Inferior parietal cortex (tissue), 1 donor: Measurements from ENCODE around the gene CD52.
A peak's percentile ranks its signal among the peaks of the same experiment; 100 is the strongest.
"Not testable (repeated sequence)": the region's sequence is repeated elsewhere in the genome, so short reads cannot be mapped to it uniquely, and the experiment has no call there.

ENCODE experiments used
- DNase-seq: peaks from one replicate; pipeline ENCODE4 v3.0.0-alpha.2; 2016; ENCODE audit errors: extremely low spot score

Gene CD52

DNA sequence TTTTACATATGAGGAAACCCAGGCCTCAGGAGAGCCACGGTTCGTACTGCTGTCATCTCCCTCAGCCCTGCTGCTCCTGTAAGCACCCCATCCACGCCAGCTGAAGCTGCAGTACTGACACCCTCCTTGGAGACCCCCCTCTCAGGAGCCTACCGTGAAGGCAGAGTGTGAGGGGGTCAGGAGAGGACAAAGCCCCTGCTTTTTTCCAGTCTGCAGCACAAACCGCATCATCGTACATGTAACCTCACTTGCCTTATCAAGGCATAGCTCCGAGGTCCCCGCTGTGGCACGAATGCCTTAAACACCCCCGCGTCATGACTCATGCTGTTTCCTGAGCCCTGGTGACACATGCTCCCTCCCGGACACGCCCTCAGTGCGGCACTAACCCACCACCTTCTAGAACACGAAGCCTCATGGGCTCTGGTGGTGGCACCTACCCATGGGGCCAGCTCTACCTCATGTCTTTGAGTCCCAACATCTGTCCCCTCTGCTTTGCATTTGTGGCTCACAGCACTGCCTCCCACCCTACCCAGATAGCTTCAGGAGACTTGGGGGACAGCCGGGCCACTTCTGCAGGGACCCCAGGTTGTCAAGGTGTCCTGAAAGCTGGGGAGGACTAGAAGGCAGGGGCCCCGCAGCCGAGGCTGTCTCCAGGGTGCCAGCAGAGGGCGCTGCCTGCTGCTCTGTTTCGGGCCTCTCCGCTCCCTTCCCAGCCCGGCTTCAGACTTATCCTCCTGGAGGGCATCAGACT lies 33.0 kb upstream of the CD52 start:
- DNase-seq: peak; percentile 66

DNA sequence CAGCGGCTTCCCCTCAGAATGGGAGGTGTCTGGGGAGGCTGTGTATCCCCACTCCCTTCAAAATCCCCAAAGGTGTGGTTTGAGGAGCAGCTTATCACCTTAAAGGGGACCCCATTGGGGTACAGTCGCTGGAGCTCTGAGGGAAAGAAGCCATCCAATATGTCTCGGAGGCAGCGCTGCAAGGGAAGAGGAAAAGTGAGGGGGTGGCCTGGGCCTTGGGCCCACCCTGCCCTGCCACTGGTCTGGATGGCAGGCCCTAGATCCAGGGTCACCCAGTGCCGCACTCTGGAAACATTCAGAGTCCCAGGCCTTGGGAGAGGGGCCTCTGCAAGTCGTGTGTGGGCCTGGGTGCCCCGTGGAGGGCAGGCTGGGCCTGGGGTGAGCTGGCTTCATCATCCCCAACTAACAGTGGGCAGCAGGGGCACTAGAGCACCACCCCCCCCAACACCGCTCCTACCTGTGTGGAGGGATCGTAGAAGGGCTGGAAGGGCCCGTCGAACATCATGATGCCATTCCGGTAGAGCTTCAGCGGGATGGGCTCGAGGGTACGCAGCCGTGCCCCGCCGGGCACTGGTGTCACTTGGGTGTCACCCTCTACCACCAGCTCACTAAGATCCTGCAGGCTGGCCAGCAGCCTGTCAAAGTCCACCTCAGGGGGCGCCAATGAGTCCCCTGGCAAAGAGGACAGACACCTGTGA lies 32.2 kb upstream of the CD52 start:
- DNase-seq: no peak

DNA sequence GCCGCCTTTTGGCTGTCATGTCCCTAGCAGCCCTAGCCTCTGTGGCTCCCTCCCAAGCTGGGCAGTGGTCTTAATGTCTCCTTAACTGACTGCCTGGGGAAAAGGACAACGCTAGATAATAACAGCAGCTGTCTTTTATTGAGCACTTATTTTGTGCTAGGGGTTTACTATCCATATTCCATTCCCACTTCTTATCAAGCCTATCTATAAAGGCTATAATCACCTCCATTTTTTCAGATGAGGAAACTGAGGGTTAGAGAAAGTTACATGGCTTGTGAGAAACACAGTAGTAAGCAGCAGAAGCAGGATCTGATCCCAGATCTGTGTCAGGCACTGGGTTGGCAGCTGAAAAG lies 31.7 kb upstream of the CD52 start:
- no peak for DNase-seq

DNA sequence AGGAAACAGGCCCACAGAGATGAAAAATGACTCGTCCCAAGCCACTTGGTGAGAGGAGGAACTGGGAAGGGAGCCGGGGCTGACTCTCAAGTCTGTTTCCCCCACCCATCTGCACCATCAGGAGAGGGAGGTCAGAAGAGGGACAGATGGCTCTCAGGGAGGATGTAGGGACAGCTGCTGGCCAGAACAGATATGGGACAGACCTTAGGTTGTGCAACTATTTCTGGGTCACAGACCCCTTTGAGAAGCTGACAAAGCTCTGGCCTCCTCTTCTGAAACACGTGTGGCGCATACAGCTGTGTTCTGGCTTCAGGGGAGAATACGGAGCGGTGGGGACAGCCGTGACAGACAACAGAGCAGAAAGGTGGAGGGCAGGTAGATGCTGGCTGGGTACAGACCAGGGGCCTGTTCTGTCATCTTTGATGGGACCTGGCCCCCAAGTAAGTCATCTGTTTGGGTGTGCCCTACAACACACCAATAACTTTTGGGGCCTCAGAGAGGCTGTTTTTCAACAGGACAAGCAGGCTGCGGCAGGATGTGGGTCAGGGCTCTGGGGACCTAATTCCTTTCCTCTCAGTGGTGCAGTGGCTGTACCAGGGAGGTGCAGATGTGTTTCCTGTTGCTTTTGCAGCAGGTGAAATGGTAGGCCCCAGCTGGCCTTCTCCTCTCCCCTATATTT lies 30.6 kb upstream of the CD52 start:
- DNase-seq: no peak

DNA sequence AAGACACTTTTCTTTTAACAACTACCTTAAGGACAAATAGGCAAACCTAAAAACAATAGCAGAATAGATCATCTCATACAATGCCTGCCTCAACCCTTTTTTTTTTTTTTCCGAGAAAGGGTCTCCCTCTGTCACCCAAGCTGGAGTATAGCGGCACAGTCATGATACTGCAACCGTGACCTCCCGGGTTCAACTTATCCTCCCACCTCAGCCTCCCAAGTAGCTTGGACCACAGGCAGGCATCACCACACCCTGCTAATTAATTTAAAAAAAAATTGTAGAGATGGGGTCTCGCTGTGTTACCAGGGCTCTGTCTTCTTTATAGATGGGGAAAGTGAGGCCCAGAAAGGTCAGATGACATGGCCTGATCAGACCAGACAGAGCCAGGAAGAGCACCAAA lies 29.9 kb upstream of the CD52 start:
- no peak for DNase-seq

DNA sequence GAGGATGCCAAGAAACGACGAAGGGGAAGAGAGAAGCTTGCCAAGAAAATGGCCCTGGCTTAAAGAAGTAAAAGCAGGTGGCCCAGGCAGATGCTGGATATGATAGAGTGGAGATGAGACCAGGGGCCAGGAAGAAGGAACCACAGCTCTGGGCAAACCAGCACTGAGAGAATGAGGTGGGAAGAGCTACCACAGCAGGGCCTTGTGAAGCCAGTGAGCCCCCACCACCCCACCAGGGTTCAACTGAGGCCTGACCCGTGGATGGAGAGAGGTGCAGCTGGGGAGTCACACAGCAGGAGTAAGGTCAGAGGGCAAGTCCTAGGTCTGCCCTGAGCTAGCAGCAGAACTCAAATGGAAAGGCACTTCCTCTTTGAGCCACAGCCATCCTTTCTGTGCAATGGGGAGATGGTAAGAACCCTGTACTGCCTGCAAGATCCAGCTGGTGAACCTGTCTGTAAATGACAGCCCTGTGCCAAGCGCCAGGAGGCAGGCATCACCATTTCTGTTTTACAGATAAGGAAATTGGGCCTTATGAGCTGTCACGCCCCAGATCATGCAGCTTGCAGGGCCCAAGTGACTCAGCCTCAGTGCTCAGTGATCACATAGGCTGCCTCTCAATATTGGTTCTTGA lies 29.3 kb upstream of the CD52 start:
- no peak for DNase-seq

DNA sequence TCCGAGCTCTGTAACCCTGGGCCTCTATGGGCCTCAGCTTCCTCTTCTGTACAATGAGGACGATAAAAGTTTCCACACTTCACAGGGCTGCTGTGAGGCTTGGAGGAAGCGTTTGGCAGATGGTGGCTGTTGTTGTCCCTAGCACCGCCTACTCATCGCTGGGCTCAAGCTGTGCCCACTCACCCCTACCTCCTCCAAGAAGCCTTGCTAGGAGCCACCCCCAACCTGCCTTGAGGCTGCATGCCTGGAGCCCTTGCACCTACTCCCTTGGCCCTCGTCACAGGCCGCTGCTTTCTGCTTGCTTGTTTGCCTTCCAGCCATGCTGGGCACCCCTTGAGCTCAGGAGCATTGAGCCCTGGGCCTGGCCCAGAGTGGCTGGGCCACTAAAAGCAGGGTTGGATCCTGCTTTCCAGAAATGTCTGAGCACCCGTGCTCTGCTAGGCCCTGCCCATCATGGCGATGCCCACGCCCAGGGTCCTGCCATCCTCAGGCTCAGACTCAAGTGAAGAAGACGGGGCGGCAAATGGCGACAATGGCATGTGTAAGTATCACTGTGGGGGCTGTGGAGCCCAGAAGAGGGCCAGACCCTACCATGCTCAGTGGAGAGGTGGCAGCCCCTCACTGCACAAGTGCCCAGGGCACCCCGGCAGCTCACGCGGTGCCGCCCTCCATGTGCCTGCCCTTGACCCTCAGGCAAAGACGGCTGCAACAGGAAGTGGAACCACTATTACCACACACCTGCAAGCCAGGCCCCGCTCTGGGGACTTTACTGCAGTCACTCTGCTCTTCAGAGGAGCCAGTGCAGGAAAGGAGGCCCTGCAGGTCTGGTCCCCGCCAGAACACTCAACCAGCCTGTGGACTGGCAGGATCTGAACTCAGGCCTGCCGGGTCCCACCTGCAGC lies 28.3 kb upstream of the CD52 start:
- no peak for DNase-seq

DNA sequence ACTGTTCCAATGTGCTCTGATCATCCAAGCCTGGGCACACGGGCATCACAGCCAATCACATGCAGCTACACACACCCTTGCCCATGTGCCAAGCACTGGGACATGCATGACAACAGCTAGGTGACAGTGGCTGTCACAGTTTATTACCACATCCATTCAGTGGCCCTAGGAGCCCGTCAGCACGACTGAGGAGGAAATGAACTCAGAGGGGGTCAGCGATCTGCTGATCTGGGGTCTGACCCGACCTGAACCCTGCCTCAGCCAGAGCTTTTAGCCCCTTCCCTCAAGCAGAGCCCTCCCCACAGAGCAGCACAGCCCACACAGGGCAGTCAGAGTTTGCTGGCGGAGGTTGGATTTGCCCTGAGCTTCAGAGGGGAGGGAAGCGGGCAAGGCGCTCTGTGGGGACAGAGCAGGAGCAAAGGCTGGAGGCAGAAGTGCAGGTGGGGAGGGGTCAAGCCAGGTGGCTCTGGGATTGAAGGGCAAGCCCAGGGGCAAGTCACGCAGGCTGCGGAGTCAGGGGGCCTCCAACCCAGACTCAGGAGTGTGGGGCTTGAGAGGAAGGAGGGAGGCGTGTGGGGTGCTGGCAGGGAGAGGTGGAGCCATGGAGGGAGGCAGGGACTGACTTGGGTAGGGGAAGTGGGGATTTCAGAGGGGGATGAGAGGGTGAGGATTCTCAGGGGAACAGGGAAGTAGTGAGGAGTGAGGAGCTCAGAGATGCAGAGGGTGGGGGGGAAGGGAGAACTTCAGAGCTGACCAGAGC lies 27.5 kb upstream of the CD52 start:
- DNase-seq: no peak

DNA sequence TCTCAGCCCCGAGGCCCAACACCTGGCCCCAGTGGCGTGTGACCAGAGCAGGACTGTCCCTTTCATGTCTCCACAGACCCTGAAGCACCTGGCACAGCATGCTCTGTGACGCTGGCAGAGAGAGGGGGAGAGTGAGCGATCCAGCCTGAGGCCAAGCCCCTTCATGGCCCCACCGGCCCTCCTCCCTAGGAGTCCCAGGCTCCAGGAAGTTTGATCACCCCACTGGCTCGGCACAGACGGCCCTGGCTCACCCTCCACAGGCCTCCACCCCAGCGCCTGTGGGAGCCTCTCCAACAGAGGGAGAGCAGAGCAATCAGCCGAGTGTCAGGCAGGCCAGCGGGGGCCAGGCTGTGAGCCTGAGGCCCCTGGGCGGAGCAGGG lies 26.9 kb upstream of the CD52 start:
- no peak for DNase-seq

DNA sequence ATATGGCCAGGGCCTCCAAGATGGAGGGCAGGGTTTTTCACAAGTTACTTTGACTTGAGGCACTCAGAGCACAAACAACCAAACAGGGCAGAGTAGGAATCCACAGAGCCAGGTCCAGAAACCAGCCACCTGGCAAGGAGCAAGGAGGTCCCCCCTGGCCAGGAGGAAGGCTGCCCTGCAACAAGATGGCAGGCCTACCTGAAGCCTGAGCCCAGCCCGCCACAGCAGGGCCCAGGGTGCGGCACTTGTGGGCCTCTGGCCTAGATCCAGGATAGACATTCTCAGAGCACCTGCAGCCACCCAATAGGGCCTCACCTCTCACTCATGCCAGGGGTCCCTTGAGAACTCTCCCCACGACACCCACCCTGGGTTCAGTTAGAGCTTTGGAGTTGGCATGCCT lies 26.3 kb upstream of the CD52 start:
- no peak for DNase-seq

DNA sequence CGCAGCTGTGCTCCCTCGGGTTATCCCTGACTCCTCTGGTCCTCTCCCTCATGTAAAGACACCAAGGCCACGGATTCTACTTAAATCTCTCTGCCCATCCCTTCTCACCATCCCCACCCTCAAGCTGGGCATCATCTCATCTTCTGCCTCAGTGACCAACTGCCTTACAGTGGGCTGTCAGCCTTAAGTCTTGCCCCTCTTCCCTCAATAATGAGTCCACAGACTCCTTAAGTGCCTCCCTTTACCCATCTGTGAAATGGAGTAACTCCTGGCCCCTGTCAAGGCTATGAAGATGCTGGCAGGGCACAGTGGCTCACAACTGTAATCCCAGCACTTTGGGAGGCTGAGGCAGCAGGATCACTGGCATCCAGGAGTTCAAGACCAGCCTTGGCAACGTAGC lies 25.8 kb upstream of the CD52 start:
- no peak for DNase-seq

DNA sequence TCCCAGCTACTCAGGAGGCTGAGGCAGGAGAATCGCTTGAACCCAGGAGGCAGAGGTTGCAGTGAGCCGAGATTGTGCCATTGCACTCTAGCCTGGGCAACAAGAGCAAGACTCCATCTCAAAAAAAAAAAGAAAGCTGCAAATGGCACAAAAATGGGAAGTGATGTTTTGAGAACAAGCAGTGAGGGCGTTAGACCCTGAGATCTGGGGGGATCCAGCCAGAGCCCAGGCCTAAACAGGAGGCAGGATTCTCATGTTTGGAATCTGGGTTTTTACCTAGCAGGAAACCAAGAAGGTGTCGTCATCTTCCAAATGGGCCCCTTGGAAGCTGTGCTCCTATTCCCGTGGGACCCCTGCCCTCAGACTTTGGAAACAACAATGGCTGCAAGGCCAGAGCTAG lies 25.0 kb upstream of the CD52 start:
- DNase-seq: not testable (repeated sequence)

DNA sequence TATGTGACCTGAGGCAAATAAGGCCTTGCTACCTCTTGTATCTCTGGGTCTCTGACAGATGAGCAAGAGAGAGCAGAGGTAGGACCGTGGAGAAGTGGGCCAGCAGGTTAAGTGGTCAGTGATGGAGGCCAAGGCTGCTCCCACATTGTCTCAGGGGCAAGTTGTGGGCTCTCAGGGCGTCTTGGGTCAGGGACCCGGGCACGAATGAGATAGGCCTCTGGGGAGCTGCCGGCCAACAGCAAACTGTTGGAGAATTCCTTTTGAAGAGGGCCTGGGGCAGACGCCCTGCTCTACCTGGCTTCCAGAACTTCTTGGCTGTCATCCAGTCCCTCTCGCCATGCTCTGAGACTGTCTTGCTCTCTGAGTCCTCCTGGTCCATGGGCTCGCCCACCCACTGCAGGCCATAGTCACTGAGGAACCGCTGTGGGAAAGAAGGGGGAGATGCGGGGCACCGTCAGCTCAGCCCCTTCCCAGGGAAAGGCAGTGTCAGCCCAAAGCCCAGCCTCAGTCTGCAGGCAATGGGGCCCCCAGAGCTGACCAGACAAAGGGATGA lies 23.8 kb upstream of the CD52 start:
- no peak for DNase-seq

DNA sequence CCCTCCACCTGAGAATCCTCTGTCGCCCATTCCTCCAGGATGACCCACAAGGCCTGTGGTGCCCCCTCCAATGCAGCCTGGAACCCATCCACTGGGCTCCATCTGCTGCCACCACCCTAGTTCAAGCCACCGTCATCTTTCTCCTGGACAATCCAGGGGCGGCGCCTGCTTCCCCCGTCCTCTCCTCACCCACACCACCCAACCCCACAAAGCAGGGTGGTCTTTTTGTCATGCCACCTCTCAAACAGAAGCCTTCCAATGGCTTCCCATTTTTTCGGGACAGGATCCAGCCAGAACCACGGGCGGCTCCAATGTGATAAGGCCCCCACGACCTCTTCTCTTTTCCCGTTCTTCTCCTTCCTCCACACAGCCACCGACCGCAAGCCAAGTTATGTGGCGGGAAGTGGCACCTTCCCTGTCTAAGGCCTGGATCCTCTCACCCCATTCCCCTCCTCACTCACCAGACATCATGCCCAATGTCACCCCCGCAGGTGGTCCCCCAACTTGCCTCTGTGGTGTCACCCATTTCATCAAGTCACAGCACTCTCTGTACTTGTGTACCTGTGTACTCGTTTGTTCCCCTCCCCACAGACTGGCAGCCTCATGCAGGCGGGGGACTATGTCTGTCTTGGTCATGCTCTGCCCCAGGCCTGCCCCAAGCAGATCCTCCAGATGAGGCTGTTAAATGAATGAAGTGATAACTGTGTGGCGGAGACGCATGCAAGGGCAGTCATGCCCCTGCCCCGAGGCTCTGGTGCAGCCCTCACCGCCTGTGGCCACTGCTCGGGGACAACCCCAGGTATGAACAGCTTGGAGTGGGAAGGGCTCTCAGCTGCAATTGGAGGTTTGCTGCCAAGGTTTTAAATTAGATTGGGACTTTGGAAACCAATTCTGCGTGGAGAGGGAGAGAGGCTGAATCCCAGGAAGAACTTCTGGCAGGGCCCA lies 22.3 kb upstream of the CD52 start:
- no peak for DNase-seq

DNA sequence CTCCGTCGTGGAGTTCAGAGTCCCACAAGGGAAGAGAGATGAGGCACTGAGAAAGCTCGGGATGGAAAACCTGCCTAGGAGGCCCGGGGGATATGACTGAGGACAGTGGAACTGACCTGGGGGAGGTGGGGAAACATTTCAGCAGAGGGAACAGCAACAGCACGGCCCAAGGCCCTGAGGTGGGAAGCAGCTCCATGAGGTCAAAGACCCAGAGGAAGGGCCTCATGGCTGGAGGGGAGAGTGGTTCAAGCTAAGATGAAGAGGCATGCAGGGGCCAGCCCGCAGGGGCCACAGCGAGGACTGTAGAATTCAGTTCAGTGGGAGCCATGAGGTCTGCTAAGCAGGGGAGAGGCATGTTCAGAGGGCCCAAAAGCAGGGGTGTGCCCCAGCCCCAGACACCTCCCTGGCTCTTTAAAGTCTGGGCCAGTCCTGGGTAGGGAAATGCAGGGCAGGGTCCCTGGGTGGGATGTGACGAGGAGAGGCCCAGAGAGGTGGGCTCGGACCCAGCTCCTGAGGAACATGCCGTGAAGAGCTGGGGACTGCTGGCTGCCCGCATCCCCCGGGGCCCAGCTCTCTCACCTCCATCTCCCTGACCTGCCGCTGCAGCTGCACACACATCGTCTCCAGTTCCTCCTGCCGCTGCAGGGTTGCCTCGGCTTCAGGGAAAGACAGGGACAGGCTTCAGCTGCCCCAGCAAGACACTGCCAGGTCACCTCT lies 21.3 kb upstream of the CD52 start:
- DNase-seq: no peak

DNA sequence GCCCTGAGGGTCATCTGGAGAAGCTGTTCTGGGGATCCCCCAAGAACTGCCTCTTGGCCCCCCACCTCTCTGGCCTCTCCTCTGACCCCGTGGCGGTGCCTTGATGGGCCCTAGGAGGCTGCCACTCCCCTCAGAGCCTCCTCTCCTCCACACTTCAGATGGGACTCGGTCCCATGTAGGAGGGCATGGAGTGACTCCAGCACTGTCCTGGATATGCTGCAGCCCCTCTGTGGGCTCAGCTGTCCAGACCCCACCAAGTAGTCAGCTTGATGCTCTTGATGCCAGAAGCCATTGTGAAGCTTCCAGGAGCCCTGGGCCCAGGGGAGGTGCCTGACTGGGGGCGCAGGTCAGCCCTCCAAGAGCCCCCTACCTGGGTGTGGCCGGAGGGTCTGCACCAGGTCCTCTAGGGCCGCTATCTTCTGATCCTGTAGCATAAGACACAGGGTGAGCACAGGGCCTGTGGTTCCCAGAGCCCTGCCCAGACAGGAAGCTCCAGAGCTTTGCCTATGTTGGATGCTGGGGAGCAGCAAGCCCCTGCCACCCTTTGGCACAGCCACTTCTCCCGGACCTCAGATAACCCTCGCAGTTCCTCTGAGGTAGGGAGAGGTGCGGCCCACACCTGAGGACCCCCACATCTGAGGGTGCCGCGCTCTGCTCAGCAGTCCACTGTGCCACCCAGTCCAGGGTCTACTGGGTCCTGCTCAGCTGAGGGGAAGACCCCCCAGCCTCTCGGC lies 20.5 kb upstream of the CD52 start:
- no peak for DNase-seq

DNA sequence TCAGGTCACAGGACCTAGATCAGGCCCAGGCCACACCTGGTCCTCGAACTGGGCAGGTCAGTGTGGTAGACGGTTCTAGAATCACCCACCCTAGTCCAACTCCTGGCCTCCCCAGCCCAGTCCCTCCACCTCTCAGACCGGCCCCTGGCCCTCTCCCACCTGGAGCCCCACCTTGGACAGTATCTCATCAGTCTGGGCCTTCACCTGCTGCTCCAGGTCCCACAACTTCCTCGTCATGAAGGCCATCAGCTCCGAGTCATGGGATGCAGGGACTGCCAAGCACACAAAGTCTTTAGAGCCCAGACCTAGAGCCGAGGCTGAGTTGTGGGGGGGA lies 20.0 kb upstream of the CD52 start:
- DNase-seq: no peak

DNA sequence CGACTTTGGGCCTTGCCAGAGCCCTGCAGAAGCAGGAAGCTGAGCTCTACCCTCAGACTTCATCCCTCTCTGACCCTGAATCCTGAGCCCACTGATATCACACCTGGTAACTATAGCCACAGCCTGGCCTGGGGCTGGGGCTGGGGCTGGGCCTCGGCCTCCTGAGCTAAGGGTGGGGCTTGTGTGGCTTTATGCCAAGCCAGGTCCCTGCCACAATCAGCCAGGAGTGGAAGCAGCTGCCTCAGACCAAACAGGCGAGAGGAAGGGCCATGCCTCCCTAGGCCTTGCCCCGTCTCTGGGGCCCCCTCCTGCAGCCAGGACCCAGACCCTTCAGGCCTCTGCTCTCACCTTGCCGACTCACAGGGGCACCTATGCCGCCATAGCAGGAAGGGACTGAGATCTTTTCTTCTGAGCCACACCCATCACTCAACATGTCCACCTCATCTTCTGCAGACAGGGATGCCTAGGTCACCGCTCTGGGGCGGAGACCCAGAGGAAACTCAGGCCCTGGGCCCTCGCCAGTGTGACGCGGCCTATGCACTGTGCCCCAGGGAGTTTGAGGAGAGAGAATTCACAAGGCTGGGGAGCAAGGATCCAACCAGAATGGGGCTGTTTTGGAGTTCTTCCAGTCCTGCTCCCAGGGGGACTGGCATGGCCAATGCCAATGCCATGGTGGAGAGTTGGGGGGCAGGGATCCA lies 17.0 kb upstream of the CD52 start:
- no peak for DNase-seq
